ENCODE measurements around the gene LYPD4. TPM values are rescaled to one million over a fixed set of nuclear protein-coding genes. Genes with fewer than 3 reads are reported as not detected.

The LYPD4 gene
- total RNA-seq, 6 experiments from 2014 or later: not detected

DNA sequence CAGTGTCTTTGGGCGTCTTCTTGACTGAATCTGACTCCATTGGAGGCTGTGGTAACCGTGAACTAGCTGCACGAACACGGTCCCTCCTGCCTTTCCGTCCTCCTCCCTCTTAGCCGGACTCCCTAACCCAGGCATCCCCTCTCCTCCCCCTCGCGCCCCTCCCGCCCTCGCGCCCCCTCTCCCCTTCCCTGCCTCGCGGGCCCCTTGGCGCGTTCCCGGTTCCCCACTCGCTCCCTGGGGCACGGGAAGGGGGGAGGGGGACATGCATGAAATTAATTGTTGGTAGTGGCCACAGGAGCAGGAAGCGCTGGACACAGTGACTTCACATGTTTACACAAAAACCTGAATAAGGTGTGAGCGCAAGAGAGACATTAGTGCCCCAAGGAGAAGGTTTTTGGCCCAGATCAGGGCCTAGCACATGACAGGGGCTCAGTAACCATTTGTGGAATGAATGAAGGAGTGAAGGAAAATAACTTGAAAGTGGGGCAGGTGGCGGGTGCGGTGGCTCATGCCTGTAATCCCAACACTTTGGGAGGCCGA lies 638 bp upstream of the LYPD4 start:
- peaks cover 5% of the 10 kb centered on the region for H3K9me3 Mint-ChIP-seq
- no peaks in the 10 kb centered on the region for H3K4me1 Mint-ChIP-seq (ENCODE audit: low read depth)
- peaks cover 31% of the 10 kb centered on the region for H3K27me3 Mint-ChIP-seq (ENCODE audit: insufficient read depth)
- TF ChIP-seq, protein P1, sequence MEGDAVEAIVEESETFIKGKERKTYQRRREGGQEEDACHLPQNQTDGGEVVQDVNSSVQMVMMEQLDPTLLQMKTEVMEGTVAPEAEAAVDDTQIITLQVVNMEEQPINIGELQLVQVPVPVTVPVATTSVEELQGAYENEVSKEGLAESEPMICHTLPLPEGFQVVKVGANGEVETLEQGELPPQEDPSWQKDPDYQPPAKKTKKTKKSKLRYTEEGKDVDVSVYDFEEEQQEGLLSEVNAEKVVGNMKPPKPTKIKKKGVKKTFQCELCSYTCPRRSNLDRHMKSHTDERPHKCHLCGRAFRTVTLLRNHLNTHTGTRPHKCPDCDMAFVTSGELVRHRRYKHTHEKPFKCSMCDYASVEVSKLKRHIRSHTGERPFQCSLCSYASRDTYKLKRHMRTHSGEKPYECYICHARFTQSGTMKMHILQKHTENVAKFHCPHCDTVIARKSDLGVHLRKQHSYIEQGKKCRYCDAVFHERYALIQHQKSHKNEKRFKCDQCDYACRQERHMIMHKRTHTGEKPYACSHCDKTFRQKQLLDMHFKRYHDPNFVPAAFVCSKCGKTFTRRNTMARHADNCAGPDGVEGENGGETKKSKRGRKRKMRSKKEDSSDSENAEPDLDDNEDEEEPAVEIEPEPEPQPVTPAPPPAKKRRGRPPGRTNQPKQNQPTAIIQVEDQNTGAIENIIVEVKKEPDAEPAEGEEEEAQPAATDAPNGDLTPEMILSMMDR (IDR thresholded peaks at IDR 0.05): no peak
- no peak overlapping the region for H3K27ac Mint-ChIP-seq
- DNase-seq: no peak
- H3K36me3 Mint-ChIP-seq (ENCODE audit: low read depth): no peaks in the 10 kb centered on the region
- no peak overlapping the region for H3K4me3 Mint-ChIP-seq

DNA sequence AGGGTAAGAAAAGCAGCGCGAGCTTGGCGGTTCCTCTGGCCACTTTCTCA lies 343 bp upstream of the LYPD4 start, which contains the start of gene DMRTC2:
Gene DMRTC2 (plus strand): TSS at position 42 of the 50 bp plus-strand sequence. CDS start 2,387 bp downstream, outside the sequence.
- TF ChIP-seq, protein P1 (IDR thresholded peaks at IDR 0.05): no peak
- Mint-ChIP-seq H3K27me3 (ENCODE audit: insufficient read depth) (peaks cover 30% of the 10 kb centered on the region), H3K36me3 (ENCODE audit: low read depth) (no peaks in the 10 kb centered on the region), H3K4me1 (ENCODE audit: low read depth) (no peaks in the 10 kb centered on the region), H3K9me3 (peaks cover 5% of the 10 kb centered on the region), H3K27ac (no peak within 1 kb of the TSS), H3K4me3 (no peak within 1 kb of the TSS)
- no peak for DNase-seq

DNA sequence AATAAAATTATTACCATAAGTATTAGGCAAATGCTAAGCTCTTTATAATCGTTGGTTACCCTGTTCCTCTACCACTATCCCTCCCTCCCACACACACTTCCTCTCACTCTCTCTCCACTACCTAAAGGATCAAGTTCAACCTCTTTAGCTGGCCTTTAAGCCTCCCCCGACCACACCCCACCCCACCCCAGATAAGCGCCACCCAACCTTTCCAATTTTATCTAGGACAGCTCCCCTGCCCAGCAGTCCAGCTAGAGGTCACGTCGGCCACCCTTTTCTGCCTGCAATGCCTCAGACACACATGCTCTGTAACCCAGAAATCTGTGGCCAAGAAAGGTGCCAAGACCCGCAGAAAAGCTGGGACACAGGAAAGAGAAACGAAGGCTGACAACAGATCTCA lies 1.1 kb downstream of the LYPD4 start:
- TF ChIP-seq, protein P1 (IDR thresholded peaks at IDR 0.05): no peak
- H3K4me1 Mint-ChIP-seq (ENCODE audit: low read depth): no peaks in the 10 kb centered on the region
- peaks cover 26% of the 10 kb centered on the region for H3K27me3 Mint-ChIP-seq (ENCODE audit: insufficient read depth)
- no peak overlapping the region for H3K4me3 Mint-ChIP-seq
- no peaks in the 10 kb centered on the region for H3K36me3 Mint-ChIP-seq (ENCODE audit: low read depth)
- peaks cover 5% of the 10 kb centered on the region for H3K9me3 Mint-ChIP-seq
- H3K27ac Mint-ChIP-seq: no peak overlapping the region
- no peak for DNase-seq

DNA sequence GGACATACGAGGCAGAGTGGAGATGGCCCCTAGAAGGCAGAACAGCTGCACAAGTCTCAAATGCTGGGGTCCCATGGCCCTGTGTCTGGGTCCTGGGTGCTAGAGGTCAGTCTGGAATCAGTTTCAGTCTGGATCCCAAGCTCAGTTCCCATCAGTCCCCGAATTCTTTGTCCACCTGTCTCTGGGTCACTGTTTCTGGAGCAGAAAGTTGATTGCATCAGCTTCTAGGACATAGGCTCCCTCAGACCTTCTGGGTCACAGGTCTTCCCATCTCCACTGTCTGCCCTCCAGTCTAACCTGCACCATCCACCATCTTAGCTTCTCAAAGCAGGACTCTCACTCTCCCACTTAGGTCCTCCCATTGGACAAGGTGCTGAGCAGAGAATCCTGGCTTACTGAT lies 5.3 kb downstream of the LYPD4 start:
- peaks cover 27% of the 10 kb centered on the region for H3K27me3 Mint-ChIP-seq (ENCODE audit: insufficient read depth)
- H3K4me1 Mint-ChIP-seq (ENCODE audit: low read depth): no peaks in the 10 kb centered on the region
- H3K9me3 Mint-ChIP-seq: peaks cover 2% of the 10 kb centered on the region
- no peak for DNase-seq
- no peak overlapping the region for H3K4me3 Mint-ChIP-seq
- TF ChIP-seq, protein P1 (IDR thresholded peaks at IDR 0.05): no peak
- H3K36me3 Mint-ChIP-seq (ENCODE audit: low read depth): no peaks in the 10 kb centered on the region
- no peak overlapping the region for H3K27ac Mint-ChIP-seq

DNA sequence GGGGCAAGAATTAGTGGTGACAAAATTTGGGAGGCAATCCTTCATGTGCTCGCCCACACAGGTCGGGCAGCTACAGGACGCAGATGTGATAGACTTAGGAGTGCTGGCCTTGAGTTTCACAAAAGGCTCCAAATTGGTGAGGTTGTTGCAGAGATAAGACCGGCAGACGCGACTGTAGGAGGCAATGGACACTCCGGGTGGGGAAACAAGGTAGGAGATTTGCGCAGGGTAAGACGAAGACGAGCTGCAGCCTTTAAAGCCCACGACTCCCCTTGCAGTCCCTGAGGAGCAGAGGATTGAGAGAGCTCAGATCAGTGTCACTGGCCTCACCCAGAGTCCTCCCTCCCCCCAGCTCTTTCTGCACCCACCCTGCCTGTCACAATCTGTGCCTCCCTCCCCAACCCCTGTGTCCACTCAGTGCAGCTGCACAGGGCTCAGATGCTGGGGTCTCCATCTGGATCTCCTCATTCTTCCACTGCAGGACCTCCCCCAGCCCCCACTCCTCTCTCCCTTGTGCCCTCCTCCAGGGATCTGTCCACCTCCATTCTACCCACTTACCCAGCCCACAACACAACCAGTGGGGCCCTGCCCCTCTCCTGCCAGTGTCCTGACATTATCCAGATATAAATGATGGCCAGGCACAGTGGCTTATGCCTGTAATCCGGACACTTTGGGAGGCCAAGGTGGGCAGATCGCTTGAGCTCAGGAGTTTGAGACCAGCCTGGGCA lies 6.3 kb downstream of the LYPD4 start:
- H3K27ac Mint-ChIP-seq: no peak overlapping the region
- H3K36me3 Mint-ChIP-seq (ENCODE audit: low read depth): no peaks in the 10 kb centered on the region
- H3K4me1 Mint-ChIP-seq (ENCODE audit: low read depth): no peaks in the 10 kb centered on the region
- H3K9me3 Mint-ChIP-seq: no peaks in the 10 kb centered on the region
- no peak for DNase-seq
- H3K27me3 Mint-ChIP-seq (ENCODE audit: insufficient read depth): peaks cover 24% of the 10 kb centered on the region
- no peak overlapping the region for H3K4me3 Mint-ChIP-seq
- TF ChIP-seq, protein P1 (IDR thresholded peaks at IDR 0.05): no peak

Data from HFFc6 (cell line).